ENCODE measurements around the gene TRIM14. TPM values are rescaled to one million over a fixed set of nuclear protein-coding genes. Genes with fewer than 3 reads are reported as not detected.

TRIM14 gene
- total and polyA plus RNA-seq, 2 donors (not counting 1 experiment from before 2014, with no cell fraction given) = 22.5 to 23.9 TPM

DNA sequence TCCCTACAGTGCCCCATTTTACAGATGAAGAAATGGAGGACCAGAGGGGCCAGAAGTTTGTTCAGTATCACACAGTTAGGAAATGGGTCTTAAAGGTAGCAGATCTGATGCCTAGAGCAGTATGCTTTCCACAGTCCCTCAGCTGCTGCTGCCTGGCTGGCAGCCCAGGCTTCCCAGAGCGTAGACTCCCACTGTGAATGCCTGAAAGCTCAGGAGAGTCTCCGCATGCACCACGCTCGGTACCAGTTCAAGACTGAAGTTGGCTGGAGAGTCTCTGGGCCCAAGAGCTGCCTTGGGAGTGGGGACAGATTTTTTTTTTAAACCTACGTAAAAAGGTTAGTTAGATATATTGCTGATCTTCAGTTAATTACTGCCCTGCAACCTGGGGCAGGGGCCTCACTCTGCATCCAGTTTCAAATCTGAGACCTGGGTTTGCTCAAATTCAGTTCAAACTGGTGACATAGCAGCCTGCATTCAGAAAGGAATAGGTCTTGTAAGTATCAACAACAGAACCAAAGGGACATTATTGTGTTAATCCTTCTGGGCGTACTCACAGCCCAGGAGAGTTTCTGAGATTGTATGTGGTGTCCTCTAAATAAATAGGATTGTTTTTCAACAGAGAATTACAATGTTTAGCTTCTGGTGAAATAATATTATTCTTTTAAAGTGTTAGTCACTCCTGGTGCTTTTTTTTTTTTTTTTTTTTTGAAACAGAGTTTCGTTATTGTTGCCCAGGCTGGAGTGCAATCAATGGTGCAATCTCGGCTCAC is 54.2 kb downstream of the TRIM14 start:
- Histone ChIP-seq H3K79me2 (ENCODE audit: control insufficient read depth, insufficient read depth, low read length) (peaks cover 14% of the 10 kb centered on the region), H4K20me1 (ENCODE audit: control insufficient read depth, insufficient read depth, low read length, poor library complexity, severe bottlenecking) (no peaks in the 10 kb centered on the region), H3K4me2 (replicated peaks; ENCODE audit: low read depth, low read length, poor library complexity, severe bottlenecking) (no peak overlapping the region), H3K4me1 (ENCODE audit: control insufficient read depth in 2 of 2, insufficient read depth in 2 of 2, low read length in 2 of 2) (no peaks in the 10 kb centered on the region), H3K4me3 (ENCODE audit: control extremely low read depth in 1 of 5, extremely low read depth in 1 of 5, insufficient read depth in 1 of 5, low read depth in 2 of 5, low read length in 4 of 5) (no peak overlapping the region), H3K9me3 (ENCODE audit: control extremely low read depth in 1 of 3, control insufficient read depth in 2 of 3, insufficient read depth in 1 of 3, low read length in 2 of 3) (no peaks in the 10 kb centered on the region), H3K9ac (ENCODE audit: low read length) (no peak overlapping the region), H3K27me3 (replicated peaks in 1 of 4; ENCODE audit: control extremely low read depth in 1 of 4, control insufficient read depth in 3 of 4, insufficient read depth in 4 of 4, low read length in 3 of 4) (no peaks in the 10 kb centered on the region), H3K36me3 (replicated peaks in 1 of 2; ENCODE audit: control extremely low read depth in 1 of 2, control insufficient read depth in 1 of 2, extremely low read depth in 1 of 2, insufficient read depth in 2 of 2, low read length in 1 of 2) (peaks cover 0 to 14% of the 10 kb centered on the region in 2 experiments), H3K27ac (ENCODE audit: low read length in 2 of 2) (no peak overlapping the region), H2AFZ (ENCODE audit: insufficient read depth, low read depth, low read length, poor library complexity, severe bottlenecking) (no peak overlapping the region)
- intact Hi-C loops (cut with micrococcal nuclease) = no loop called here
- Mint-ChIP-seq H3K9me3 (ENCODE audit: insufficient read depth) (no peaks in the 10 kb centered on the region), H3K27me3 (no peaks in the 10 kb centered on the region), H3K4me1 (peaks cover 4% of the 10 kb centered on the region), H3K27ac (no peak overlapping the region), H3K4me3 (no peak overlapping the region)
- no peak for ATAC-seq (ENCODE audit: low read depth)
- CTCF ChIA-PET = interaction anchor here (0.6 to 1.4 kb wide), 2 partner anchors 41 to 117 kb away, joined by 3 read pairs; no protein-coding TSS in a partner anchor
- no peak for TF ChIP-seq EZH2 (IDR thresholded peaks at IDR 0.05; ENCODE audit: borderline replicate concordance, insufficient read depth, low read depth, low read length, poor library complexity, severe bottlenecking)
- TF ChIP-seq, protein P1, sequence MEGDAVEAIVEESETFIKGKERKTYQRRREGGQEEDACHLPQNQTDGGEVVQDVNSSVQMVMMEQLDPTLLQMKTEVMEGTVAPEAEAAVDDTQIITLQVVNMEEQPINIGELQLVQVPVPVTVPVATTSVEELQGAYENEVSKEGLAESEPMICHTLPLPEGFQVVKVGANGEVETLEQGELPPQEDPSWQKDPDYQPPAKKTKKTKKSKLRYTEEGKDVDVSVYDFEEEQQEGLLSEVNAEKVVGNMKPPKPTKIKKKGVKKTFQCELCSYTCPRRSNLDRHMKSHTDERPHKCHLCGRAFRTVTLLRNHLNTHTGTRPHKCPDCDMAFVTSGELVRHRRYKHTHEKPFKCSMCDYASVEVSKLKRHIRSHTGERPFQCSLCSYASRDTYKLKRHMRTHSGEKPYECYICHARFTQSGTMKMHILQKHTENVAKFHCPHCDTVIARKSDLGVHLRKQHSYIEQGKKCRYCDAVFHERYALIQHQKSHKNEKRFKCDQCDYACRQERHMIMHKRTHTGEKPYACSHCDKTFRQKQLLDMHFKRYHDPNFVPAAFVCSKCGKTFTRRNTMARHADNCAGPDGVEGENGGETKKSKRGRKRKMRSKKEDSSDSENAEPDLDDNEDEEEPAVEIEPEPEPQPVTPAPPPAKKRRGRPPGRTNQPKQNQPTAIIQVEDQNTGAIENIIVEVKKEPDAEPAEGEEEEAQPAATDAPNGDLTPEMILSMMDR (IDR thresholded peaks at IDR 0.05) = no peak
- WGBS (ENCODE audit: insufficient coverage) = 93% methylated on average over 5 of the region's 8 CpGs
- POLR2A ChIA-PET = no interaction called here
- DNase-seq = no peak

DNA sequence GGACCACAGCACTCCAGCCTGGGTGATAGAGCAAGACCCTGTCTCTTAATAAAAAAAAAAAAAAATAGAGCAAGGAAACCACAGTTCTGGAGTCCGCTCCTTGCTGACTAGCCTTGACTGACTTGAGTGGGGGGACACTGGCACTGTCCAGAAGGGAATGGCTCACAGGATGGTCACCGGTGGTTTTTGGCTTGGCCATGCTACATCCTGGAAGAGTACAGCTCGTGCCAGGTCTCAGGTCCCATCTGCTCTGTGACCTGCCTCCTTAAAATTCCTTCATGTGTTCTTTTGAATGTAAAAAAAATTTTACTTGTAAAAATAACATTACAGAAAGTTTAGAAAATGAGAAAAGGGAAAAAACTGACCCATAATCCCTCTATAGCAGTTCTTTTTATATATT is 56.9 kb downstream of the TRIM14 start:
- 83% methylated on average over 2 of the region's 3 CpGs for WGBS (ENCODE audit: insufficient coverage)
- Histone ChIP-seq H3K4me2 (replicated peaks; ENCODE audit: low read depth, low read length, poor library complexity, severe bottlenecking) (no peak overlapping the region), H4K20me1 (ENCODE audit: control insufficient read depth, insufficient read depth, low read length, poor library complexity, severe bottlenecking) (no peaks in the 10 kb centered on the region), H3K27ac (ENCODE audit: low read length in 2 of 2) (no peak overlapping the region), H3K79me2 (ENCODE audit: control insufficient read depth, insufficient read depth, low read length) (peaks cover 20% of the 10 kb centered on the region), H3K4me3 (ENCODE audit: control extremely low read depth in 1 of 5, extremely low read depth in 1 of 5, insufficient read depth in 1 of 5, low read depth in 2 of 5, low read length in 4 of 5) (no peak overlapping the region), H3K9me3 (ENCODE audit: control extremely low read depth in 1 of 3, control insufficient read depth in 2 of 3, insufficient read depth in 1 of 3, low read length in 2 of 3) (no peaks in the 10 kb centered on the region), H3K9ac (ENCODE audit: low read length) (no peak overlapping the region), H3K27me3 (replicated peaks in 1 of 4; ENCODE audit: control extremely low read depth in 1 of 4, control insufficient read depth in 3 of 4, insufficient read depth in 4 of 4, low read length in 3 of 4) (no peaks in the 10 kb centered on the region), H3K36me3 (replicated peaks in 1 of 2; ENCODE audit: control extremely low read depth in 1 of 2, control insufficient read depth in 1 of 2, extremely low read depth in 1 of 2, insufficient read depth in 2 of 2, low read length in 1 of 2) (peaks cover 0 to 14% of the 10 kb centered on the region in 2 experiments), H2AFZ (ENCODE audit: insufficient read depth, low read depth, low read length, poor library complexity, severe bottlenecking) (no peak overlapping the region), H3K4me1 (ENCODE audit: control insufficient read depth in 2 of 2, insufficient read depth in 2 of 2, low read length in 2 of 2) (peaks cover 4 to 10% of the 10 kb centered on the region in 2 donors)
- ATAC-seq (ENCODE audit: low read depth) = no peak
- peaks cover 11% of the 10 kb centered on the region for H3K4me1 Mint-ChIP-seq
- no peak overlapping the region for H3K27ac Mint-ChIP-seq
- H3K4me3 Mint-ChIP-seq = no peak overlapping the region
- TF ChIP-seq, protein P1 (IDR thresholded peaks at IDR 0.05) = no peak
- no peak for TF ChIP-seq EZH2 (IDR thresholded peaks at IDR 0.05; ENCODE audit: borderline replicate concordance, insufficient read depth, low read depth, low read length, poor library complexity, severe bottlenecking)
- ChIA-PET POLR2A (no interaction called here), CTCF (no interaction called here)
- no peaks in the 10 kb centered on the region for H3K9me3 Mint-ChIP-seq (ENCODE audit: insufficient read depth)
- H3K27me3 Mint-ChIP-seq = no peaks in the 10 kb centered on the region
- no peak for DNase-seq
- intact Hi-C loops (cut with micrococcal nuclease) = no loop called here

Data from B cell (primary cell).